GM19043 (cell line): Measurements from ENCODE around the gene GREB1L.

Experiments
- ATAC-seq: cut with Tn5 transposase; IDR thresholded peaks from one replicate; pipeline ENCODE4 v1.9.1; 2021; ENCODE audit warnings: low read depth; ENCODE audit not compliant: unreplicated experiment

Gene GREB1L

GRCh38 chr18:21534327-21534726, 292.3 kb downstream of the GREB1L start:
- ATAC-seq, result no peak

- no peak for ATAC-seq
These were observed 296.2 kb downstream of the GREB1L start for GRCh38 chr18:21538230-21538629.

DNA sequence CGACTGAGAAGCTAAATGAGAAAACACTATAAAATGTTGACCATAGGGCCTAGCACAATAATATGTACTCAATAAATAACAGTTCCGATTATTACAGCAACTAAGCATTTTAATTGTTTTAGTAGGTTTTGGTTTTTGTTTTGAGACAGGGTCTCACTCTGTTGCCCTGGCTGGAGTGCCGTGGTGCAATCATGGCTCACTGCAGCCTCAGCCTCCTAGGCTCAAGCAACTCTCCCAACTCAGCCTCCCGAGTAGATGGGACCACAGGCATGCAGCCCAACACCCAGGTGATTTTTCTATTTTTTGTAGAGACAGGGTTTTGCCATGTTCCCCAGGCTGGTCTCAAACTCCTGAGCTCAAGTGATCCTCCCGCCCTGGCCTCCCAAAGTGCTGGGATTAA, 304.4 kb downstream of the GREB1L start:
- ATAC-seq, result no peak

DNA sequence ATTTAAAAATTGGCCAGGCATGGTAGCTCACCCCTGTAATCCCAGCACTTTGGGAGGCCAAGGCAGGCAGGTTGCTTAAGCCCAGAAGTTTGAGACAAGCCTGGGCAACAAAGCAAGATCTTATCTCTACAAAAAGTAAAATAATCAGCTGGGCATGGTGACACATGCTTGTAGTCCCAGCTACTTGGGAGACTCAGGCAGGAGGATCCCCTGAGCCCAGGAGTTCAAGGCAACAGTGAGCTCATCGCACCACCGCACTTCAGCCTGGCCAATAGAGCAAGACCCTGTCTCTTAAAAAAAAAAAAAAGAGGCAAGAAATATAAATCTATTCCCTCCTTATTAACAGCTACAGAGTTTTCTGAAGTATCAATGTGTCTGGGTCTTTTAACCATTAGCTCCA, 306.6 kb downstream of the GREB1L start:
- ATAC-seq, result no peak

DNA sequence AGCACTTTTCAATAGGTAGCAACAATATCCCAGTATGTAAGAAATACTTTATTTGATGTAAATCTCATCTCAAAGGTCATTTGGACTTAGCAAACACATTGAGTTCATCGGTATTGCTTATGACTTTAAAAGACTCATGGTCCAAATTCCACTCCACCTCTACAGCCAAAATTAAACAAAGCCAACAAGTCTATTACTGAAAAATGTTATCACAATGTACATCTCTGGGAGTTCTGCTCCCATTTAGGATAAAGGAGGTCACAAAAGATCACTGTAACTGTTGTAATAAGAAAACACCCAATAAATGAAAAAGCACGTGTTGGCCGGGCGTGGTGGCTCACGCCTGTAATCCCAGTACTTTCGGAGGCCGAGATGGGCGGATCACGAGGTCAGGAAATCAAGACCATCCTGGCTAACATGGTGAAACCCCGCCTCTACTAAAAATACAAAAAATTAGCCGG, 308.5 kb downstream of the GREB1L start:
- ATAC-seq, result no peak

GRCh38 chr18:21557607-21558253, 315.7 kb downstream of the GREB1L start:
- no peak for ATAC-seq

- no peak for ATAC-seq
These were observed 317.2 kb downstream of the GREB1L start for GRCh38 chr18:21559195-21559594.

- no peak for ATAC-seq
These were observed 329.7 kb downstream of the GREB1L start for GRCh38 chr18:21571772-21572171.
